ENCODE measurements around the gene NEUROG3. TPM values are rescaled to one million over a fixed set of nuclear protein-coding genes. Genes with fewer than 3 reads are reported as not detected.

The NEUROG3 gene
- total and polyA plus RNA-seq, 10 of the 15 experiments (the other 5 are each of a cell fraction or from before 2014, with no cell fraction given): not detected

- H3K4me3 ChIP-seq: no peak overlapping the region
- ChIA-PET POLR2A (no interaction called here), RAD21 (ENCODE audit: unreplicated experiment) (no interaction called here), CTCF (no interaction called here), SMC1A (ENCODE audit: uncharacterized antibody, unreplicated experiment) (no interaction called here)
- no peaks in the 10 kb centered on the region for H3K36me3 ChIP-seq (ENCODE audit: control insufficient read depth in 2 of 2, insufficient read depth in 2 of 2, low read length in 1 of 2)
- intact Hi-C loops (cut with micrococcal nuclease; ENCODE audit: unreplicated experiment): no loop called here
- no peak overlapping the region for H3K27ac ChIP-seq (ENCODE audit: control insufficient read depth, insufficient read depth)
- no TSS peak for BruUV-seq (replicated peaks)
- no peak overlapping the region for H2AFZ ChIP-seq (ENCODE audit: control insufficient read depth, low read depth, low read length)
- no peak for TF ChIP-seq YY1 (IDR thresholded peaks at IDR 0.05; ENCODE audit: low read depth, low read length)
- TF ChIP-seq ELK1 (IDR thresholded peaks at IDR 0.05; ENCODE audit: low read depth, low read length): no peak
- TF ChIP-seq CHD2 (IDR thresholded peaks at IDR 0.05; ENCODE audit: borderline replicate concordance, low read depth, low read length): no peak
- TF ChIP-seq EED (IDR thresholded peaks at IDR 0.05; ENCODE audit: low read depth): no peak
- no peak for TF ChIP-seq MLLT1 (IDR thresholded peaks at IDR 0.05)
- TF ChIP-seq NRF1 (conservative IDR thresholded peaks at IDR 0.05; ENCODE audit: low read depth, low read length): no peak
- no peak for TF ChIP-seq GABPA (IDR thresholded peaks at IDR 0.05; ENCODE audit: low read depth)
- no peak for TF ChIP-seq IRF5 (IDR thresholded peaks at IDR 0.05; ENCODE audit: borderline replicate concordance)
- no peak for TF ChIP-seq NBN (IDR thresholded peaks at IDR 0.05)
- no peak for TF ChIP-seq CEBPZ (IDR thresholded peaks at IDR 0.05; ENCODE audit: low read depth, low read length)
- H3K4me2 ChIP-seq (ENCODE audit: control insufficient read depth, insufficient read depth): no peak overlapping the region
- H3K27me3 ChIP-seq (replicated peaks in 1 of 2; ENCODE audit: control insufficient read depth in 2 of 2, insufficient read depth in 2 of 2, low read length in 1 of 2): no peaks in the 10 kb centered on the region; a peak in 1 of 4 replicates
- no peak overlapping the region for H3K9ac ChIP-seq (ENCODE audit: control insufficient read depth, insufficient read depth, low read length)
- in situ Hi-C loops (cut with MboI): no loop called here
- no peaks in the 10 kb centered on the region; the same call in 2 of the 3 replicates for H3K9me3 ChIP-seq (replicated peaks; ENCODE audit: control insufficient read depth, insufficient read depth, low read length)
- FAIRE-seq (no peak), ATAC-seq (no peak), DNase-seq (ENCODE audit: low read depth, low spot score) (no peak)
- H3K79me2 ChIP-seq (ENCODE audit: control insufficient read depth, insufficient read depth, low read length): no peaks in the 10 kb centered on the region
- 25% methylated on average over 2 of the region's 2 CpGs for WGBS (ENCODE audit: insufficient coverage, insufficient replicate concordance, low lambda C conversion rate, missing lambda C conversion rate)
- H4K20me1 ChIP-seq (ENCODE audit: control insufficient read depth, insufficient read depth): no peaks in the 10 kb centered on the region
- H3K4me1 ChIP-seq (ENCODE audit: control insufficient read depth, insufficient read depth, low read length): no peaks in the 10 kb centered on the region
These were observed 31.8 kb downstream of the NEUROG3 start for GRCh38 chr10:69541463-69541862.

All from GM12878 (cell line).